Measurements from ENCODE around the gene TMEM229A.
"Not testable (repeated sequence)": the region's sequence is repeated elsewhere in the genome, so short reads cannot be mapped to it uniquely, and the experiment has no call there.

The TMEM229A gene

GRCh38 chr7:124032369-124033094 lies at the start of gene TMEM229A:
Gene TMEM229A (minus strand): TSS chr7:124033067. CDS start chr7:124033003, 64 bp downstream.
- DNase-seq (ENCODE audit: low spot score), result peak; percentile 39

GRCh38 chr7:124082234-124082633 lies 49.4 kb upstream of the TMEM229A start:
- DNase-seq (ENCODE audit: low spot score), result not testable (repeated sequence)

GRCh38 chr7:124077546-124077945 lies 44.7 kb upstream of the TMEM229A start:
- DNase-seq (ENCODE audit: low spot score), result no peak

GRCh38 chr7:124076841-124077240 lies 44.0 kb upstream of the TMEM229A start:
- DNase-seq (ENCODE audit: low spot score), result no peak

- no peak for DNase-seq (ENCODE audit: low spot score)
These were observed 41.1 kb upstream of the TMEM229A start for GRCh38 chr7:124074007-124074406.

- no peak for DNase-seq (ENCODE audit: low spot score)
These were observed 40.4 kb upstream of the TMEM229A start for GRCh38 chr7:124073310-124073645.

- no peak for DNase-seq (ENCODE audit: low spot score)
These were observed 39.9 kb upstream of the TMEM229A start for GRCh38 chr7:124072603-124073309.

- DNase-seq (ENCODE audit: low spot score), result no peak
These were observed 39.0 kb upstream of the TMEM229A start for GRCh38 chr7:124071843-124072242.

GRCh38 chr7:124062171-124062570 lies 29.3 kb upstream of the TMEM229A start:
- DNase-seq (ENCODE audit: low spot score), result no peak

GRCh38 chr7:124060528-124060927 lies 27.7 kb upstream of the TMEM229A start:
- no peak for DNase-seq (ENCODE audit: low spot score)

GRCh38 chr7:124059375-124059774 lies 26.5 kb upstream of the TMEM229A start:
- DNase-seq (ENCODE audit: low spot score), result no peak

GRCh38 chr7:124058515-124058914 lies 25.6 kb upstream of the TMEM229A start:
- DNase-seq (ENCODE audit: low spot score), result no peak

GRCh38 chr7:124057872-124058271 lies 25.0 kb upstream of the TMEM229A start:
- DNase-seq (ENCODE audit: low spot score), result no peak

- no peak for DNase-seq (ENCODE audit: low spot score)
These were observed 23.4 kb upstream of the TMEM229A start for GRCh38 chr7:124056234-124056633.

GRCh38 chr7:124051681-124052377 lies 19.0 kb upstream of the TMEM229A start:
- no peak for DNase-seq (ENCODE audit: low spot score)

- no peak for DNase-seq (ENCODE audit: low spot score)
These were observed 10.0 kb upstream of the TMEM229A start for GRCh38 chr7:124042826-124043225.

GRCh38 chr7:124041439-124041838 lies 8.6 kb upstream of the TMEM229A start:
- no peak for DNase-seq (ENCODE audit: low spot score)

- DNase-seq (ENCODE audit: low spot score), result not testable (repeated sequence)
These were observed 5.0 kb upstream of the TMEM229A start for GRCh38 chr7:124037902-124038301.

- DNase-seq (ENCODE audit: low spot score), result no peak
These were observed 2.8 kb upstream of the TMEM229A start for GRCh38 chr7:124035706-124036105.

- no peak for DNase-seq (ENCODE audit: low spot score)
These were observed 1.9 kb upstream of the TMEM229A start for GRCh38 chr7:124034754-124035100.

GRCh38 chr7:124033807-124034753 lies 1.2 kb upstream of the TMEM229A start:
- no peak for DNase-seq (ENCODE audit: low spot score)
